PFSK-1 (cell line): ENCODE measurements around the gene TSC2.
"Not testable (repeated sequence)": the region's sequence is repeated elsewhere in the genome, so short reads cannot be mapped to it uniquely, and the experiment has no call there.

Experiments
- FOXP2 ChIP-seq: optimal IDR thresholded peaks from 2 replicates; pipeline ENCODE3; 2011; ENCODE audit warnings: borderline replicate concordance, control low read depth, inconsistent platforms; ENCODE audit not compliant: insufficient read depth; ENCODE audit errors: extremely low read length, extremely low read depth
- POLR2AphosphoS5 ChIP-seq: IDR thresholded peaks from 2 replicates; pipeline ENCODE4 v1.6.1; 2012; ENCODE audit warnings: low read depth, mild to moderate bottlenecking, control low read depth, low read length, moderate library complexity
- REST ChIP-seq, 2 experiments: IDR thresholded peaks; 2 replicates each; pipeline versions ENCODE4 v1.6.1 to v1.8.0; 2011 to 2012; ENCODE audit warnings: low read depth in 2 of 2, low read length in 2 of 2, control low read depth in 1 of 2, inconsistent platforms in 1 of 2, mild to moderate bottlenecking in 1 of 2, moderate library complexity in 1 of 2; ENCODE audit not compliant: insufficient read depth in 1 of 2
- SIN3A ChIP-seq: IDR thresholded peaks from 2 replicates; pipeline ENCODE4 v1.6.1; 2012; ENCODE audit warnings: mild to moderate bottlenecking, low read length, moderate library complexity, borderline replicate concordance; ENCODE audit not compliant: insufficient read depth
- TAF1 ChIP-seq: IDR thresholded peaks from 2 replicates; pipeline ENCODE4 v1.6.1; 2012; ENCODE audit warnings: low read length, control low read depth, borderline replicate concordance; ENCODE audit not compliant: insufficient read depth

TSC2 gene

GRCh38 chr16:2102471-2102870, 54.7 kb downstream of the TSC2 start:
- no peak for TF ChIP-seq TAF1
- no peak for TF ChIP-seq SIN3A
- TF ChIP-seq FOXP2, result no peak
- TF ChIP-seq REST (IDR thresholded peaks at IDR 0.05; ENCODE audit: insufficient read depth in 1 of 2, low read depth in 2 of 2, low read length in 2 of 2), result no peak
- TF ChIP-seq POLR2AphosphoS5, result no peak

GRCh38 chr16:2115591-2115973, 67.8 kb downstream of the TSC2 start:
- TF ChIP-seq REST (IDR thresholded peaks at IDR 0.05; ENCODE audit: insufficient read depth in 1 of 2, low read depth in 2 of 2, low read length in 2 of 2), result no peak
- TF ChIP-seq SIN3A, result no peak
- no peak for TF ChIP-seq TAF1
- no peak for TF ChIP-seq FOXP2
- no peak for TF ChIP-seq POLR2AphosphoS5

- TF ChIP-seq REST (IDR thresholded peaks at IDR 0.05; ENCODE audit: insufficient read depth in 1 of 2, low read depth in 2 of 2, low read length in 2 of 2) (no peak), POLR2AphosphoS5 (no peak), SIN3A (no peak), FOXP2 (no peak), TAF1 (no peak)
These were observed 74.1 kb downstream of the TSC2 start for GRCh38 chr16:2121853-2122252.

GRCh38 chr16:2122429-2122828, 74.6 kb downstream of the TSC2 start:
- TF ChIP-seq TAF1 (no peak), SIN3A (no peak), REST (IDR thresholded peaks at IDR 0.05; ENCODE audit: insufficient read depth in 1 of 2, low read depth in 2 of 2, low read length in 2 of 2) (no peak), POLR2AphosphoS5 (no peak), FOXP2 (no peak)

- TF ChIP-seq FOXP2; REST (IDR thresholded peaks at IDR 0.05; ENCODE audit: insufficient read depth in 1 of 2, low read depth in 2 of 2, low read length in 2 of 2); POLR2AphosphoS5: not testable (repeated sequence)
These were observed 88.1 kb downstream of the TSC2 start, which contains the start of gene PKD1 for GRCh38 chr16:2135770-2136490. TSS of gene PKD1 (minus strand) at chr16:2135898. CDS start at chr16:2135689, 209 bp downstream.
